ENCODE results near the gene IL1F10. TPM values are rescaled to one million over a fixed set of nuclear protein-coding genes. Genes with fewer than 3 reads are reported as not detected.

Gene IL1F10
- total and polyA plus RNA-seq, 2 of the 8 experiments (the other 6 are each of a cell fraction or from before 2014, with no cell fraction given), result not detected

- Histone ChIP-seq H4K20me1 (replicated peaks in 1 of 2; ENCODE audit: control insufficient read depth in 1 of 2, insufficient read depth in 2 of 2, low read length in 2 of 2) (peaks cover 0 to 2% of the 10 kb centered on the region in 2 experiments), H3K27me3 (replicated peaks in 1 of 4; ENCODE audit: control insufficient read depth in 3 of 4, extremely low read depth in 1 of 4, insufficient read depth in 3 of 4, low read length in 3 of 4) (no peaks in the 10 kb centered on the region), H3K4me1 (replicated peaks in 1 of 4; ENCODE audit: control insufficient read depth in 3 of 4, insufficient read depth in 4 of 4, low read length in 3 of 4) (peaks cover 0 to 3% (median 0%) of the 10 kb centered on the region in 4 experiments; a peak in 1 of 7 replicates), H4K8ac (ENCODE audit: extremely low read depth, insufficient read depth, low read length) (no peak overlapping the region), H3K23ac (ENCODE audit: insufficient read length) (no peak overlapping the region), H2AK5ac (ENCODE audit: low read depth, low read length) (no peak overlapping the region), H3K27ac (ENCODE audit: low read depth, low read length) (no peak overlapping the region), H2BK15ac (ENCODE audit: low read length) (no peak overlapping the region), H3K4me2 (ENCODE audit: insufficient read depth in 1 of 2, low read depth in 2 of 2, low read length in 2 of 2) (no peak overlapping the region), H2BK120ac (replicated peaks; ENCODE audit: low read depth, low read length) (no peak overlapping the region), H3K9ac (replicated peaks in 1 of 4; ENCODE audit: extremely low read depth in 1 of 4, low read depth in 3 of 4, low read length in 3 of 4) (no peak overlapping the region), H2BK12ac (ENCODE audit: low read depth, low read length) (no peak overlapping the region), H3K79me1 (ENCODE audit: low read depth, low read length) (no peaks in the 10 kb centered on the region), H2AFZ (ENCODE audit: low read length) (no peak overlapping the region), H3K79me2 (ENCODE audit: control insufficient read depth in 1 of 2, insufficient read depth in 2 of 2, low read length in 2 of 2) (no peaks in the 10 kb centered on the region), H2BK5ac (ENCODE audit: low read depth, low read length) (no peak overlapping the region), H4K91ac (replicated peaks; ENCODE audit: insufficient read length, low read length) (no peak overlapping the region), H4K5ac (ENCODE audit: insufficient read length, low read depth, low read length) (no peak overlapping the region), H3K23me2 (ENCODE audit: low read depth, low read length) (no peaks in the 10 kb centered on the region), H3K18ac (ENCODE audit: extremely low read depth, low read length) (no peak overlapping the region), H3K14ac (ENCODE audit: insufficient read length) (no peak overlapping the region), H3K56ac (replicated peaks; ENCODE audit: insufficient read length, low read depth, low read length) (no peak overlapping the region), H2BK20ac (ENCODE audit: low read length) (no peak overlapping the region), H3K4ac (replicated peaks; ENCODE audit: insufficient read length, low read depth, low read length) (no peak overlapping the region), H3K9me3 (ENCODE audit: insufficient read depth in 2 of 2, low read depth in 1 of 2, low read length in 1 of 2) (no peaks in the 10 kb centered on the region), H3K36me3 (ENCODE audit: control insufficient read depth in 2 of 4, insufficient read depth in 4 of 4, low read length in 3 of 4) (no peaks in the 10 kb centered on the region), H3K4me3 (ENCODE audit: extremely low read depth in 1 of 4, insufficient read depth in 2 of 4, low read depth in 3 of 4, low read length in 4 of 4) (no peak overlapping the region; a peak in 1 of 8 replicates)
- ChIA-PET POLR2A (ENCODE audit: partially characterized antibody) (no interaction called here), CTCF (ENCODE audit: partially characterized antibody) (interaction anchor here (0.5 to 10.3 kb wide), 5 partner anchors 20 to 74 kb away, joined by 3 to 71 read pairs (median 4); no protein-coding TSS in a partner anchor)
- DNase-seq (ENCODE audit: low read depth in 1 of 2, low spot score in 2 of 2), result peak in 1 of 2 experiments; percentile 30
- WGBS, 2 experiments (ENCODE audit: extremely low coverage in 1 of 2, insufficient coverage in 1 of 2, insufficient read length in 1 of 2, insufficient replicate concordance in 2 of 2, low coverage in 1 of 2, low lambda C conversion rate in 2 of 2, missing lambda C conversion rate in 1 of 2), result 91% methylated on average over 9 of the region's 9 CpGs; no CpG with 5 or more reads in 1 of the 2 experiments
- no peak for FAIRE-seq
- TF ChIP-seq HDAC2 (IDR thresholded peaks at IDR 0.05; ENCODE audit: borderline replicate concordance in 1 of 2, low read depth in 2 of 2, low read length in 2 of 2) (no peak), TBP (IDR thresholded peaks at IDR 0.05; ENCODE audit: low read depth, low read length) (no peak), MAX (IDR thresholded peaks at IDR 0.05) (no peak)
These were observed 49.9 kb downstream of the IL1F10 start for GRCh38 chr2:113117541-113118262.
